AG04450 (cell line): ENCODE measurements around the gene BRCA1. TPM values are rescaled to one million over a fixed set of nuclear protein-coding genes. Genes with fewer than 3 reads are reported as not detected.
A peak's percentile ranks its signal among the peaks of the same experiment; 100 is the strongest.

Experiments used
- CTCF ChIA-PET: fragments of 300-600, 350-600 bp; formaldehyde crosslinking; extraction: SDS; loops from one replicate; lab custom pipeline; 2022; ENCODE audit warnings: antibody characterized with exemption, inconsistent platforms; lab: Charles Lee
- POLR2A ChIA-PET: fragments of 350-600 bp; formaldehyde crosslinking; extraction: SDS; loops from one replicate; lab custom pipeline; 2021; ENCODE audit warnings: antibody characterized with exemption, inconsistent platforms; lab: Yijun Ruan, JAX
- DNase-seq: peaks from one replicate; pipeline ENCODE4 v3.0.0-alpha.2; 2011; ENCODE audit warnings: low read depth, low spot score
- H3K27ac ChIP-seq: one replicate; pipeline ENCODE4 v1.5.1; 2012; ENCODE audit warnings: low read depth, low read length, control low read depth
- H3K27me3 ChIP-seq: one replicate; pipeline ENCODE4 v1.6.0; 2012; ENCODE audit warnings: low read length; ENCODE audit not compliant: control insufficient read depth, insufficient read depth
- H3K4me3 ChIP-seq: 2 replicates; pipeline ENCODE4 v1.5.1; 2011; ENCODE audit warnings: mild to moderate bottlenecking, low read depth, low read length, control low read depth
- H3K9me3 ChIP-seq: 2 replicates; pipeline ENCODE4 v1.5.1; 2012; ENCODE audit warnings: low read length; ENCODE audit not compliant: control insufficient read depth, insufficient read depth
- polyA plus RNA-seq: library from polyadenylated mRNA; depleted of rRNA; stranded (reverse); fragments of >200 nt; gene quantifications from 2 replicates; pipeline ENCODE4 v1.2.3, GENCODE V29; 2011
- TF ChIP-seq, protein P1 (sequence below): IDR thresholded peaks from 2 replicates; pipeline ENCODE4 v1.5.1; 2011; ENCODE audit warnings: low read depth, low read length, control low read depth, inconsistent platforms

BRCA1 gene
- polyA plus RNA-seq, 1 experiment = 8.1 TPM

DNA sequence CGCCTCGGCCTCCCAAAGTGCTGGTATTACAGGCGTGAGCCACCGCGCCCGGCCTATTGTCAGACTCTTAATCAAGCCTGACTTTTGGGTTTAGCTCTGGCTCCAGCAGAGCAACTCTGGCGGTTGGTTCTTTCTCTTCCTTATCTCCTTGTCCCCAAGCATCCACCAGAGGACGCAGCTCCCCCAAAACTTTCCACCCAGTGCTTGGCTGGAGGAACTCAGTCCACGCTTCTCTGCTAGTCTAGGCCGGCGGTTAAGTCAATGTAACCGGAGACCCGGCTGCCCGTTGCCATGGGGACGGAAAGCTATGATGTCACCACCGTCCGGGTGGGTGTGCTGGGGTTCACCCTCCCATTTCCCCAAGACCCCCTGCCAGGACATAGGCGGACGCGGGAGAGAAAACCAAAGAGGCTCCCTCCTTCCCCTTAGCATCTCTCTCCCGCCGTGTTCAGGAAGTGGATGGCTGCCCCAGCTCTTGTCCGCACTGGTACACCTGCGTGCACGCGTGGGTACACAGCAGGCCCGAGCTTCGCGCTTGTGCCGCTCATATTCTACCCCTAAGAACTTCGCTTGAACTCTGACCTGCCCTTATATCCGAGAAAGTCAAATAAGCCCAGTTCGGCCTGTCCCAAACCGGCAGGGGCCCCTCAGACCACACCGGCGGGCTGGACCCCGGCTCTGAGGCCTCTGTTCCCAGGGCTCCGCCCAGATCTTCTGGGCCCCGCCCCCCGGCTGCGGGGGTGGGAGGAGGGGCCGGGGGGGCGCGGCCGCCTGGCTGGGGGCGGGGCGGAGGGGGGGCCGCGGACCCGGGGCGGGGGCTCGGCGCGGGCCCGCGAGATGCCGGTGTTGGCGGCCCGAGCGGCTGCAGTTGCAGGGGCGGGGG lies 100.5 kb downstream of the BRCA1 start, which contains the start of gene RND2:
Gene RND2, plus strand, starts transcription at position 825 of the 883 bp plus-strand sequence. CDS start 117 bp downstream, outside the sequence.
- Histone ChIP-seq H3K27me3 (peaks cover 4% of the 10 kb centered on the region), H3K27ac (peak within 1 kb of the TSS; percentile 33), H3K9me3 (no peaks in the 10 kb centered on the region; the same call in 1 of the 2 replicates), H3K4me3 (peak within 1 kb of the TSS; percentile 72)
- POLR2A ChIA-PET = interaction anchor here (0.9 to 3.5 kb wide), 7 partner anchors 27 to 291 kb away, joined by 3 to 22 read pairs (median 5); partner anchors contain the start of genes BRCA1, NBR1, RPL27 and TMEM106A
- TF ChIP-seq, protein P1, sequence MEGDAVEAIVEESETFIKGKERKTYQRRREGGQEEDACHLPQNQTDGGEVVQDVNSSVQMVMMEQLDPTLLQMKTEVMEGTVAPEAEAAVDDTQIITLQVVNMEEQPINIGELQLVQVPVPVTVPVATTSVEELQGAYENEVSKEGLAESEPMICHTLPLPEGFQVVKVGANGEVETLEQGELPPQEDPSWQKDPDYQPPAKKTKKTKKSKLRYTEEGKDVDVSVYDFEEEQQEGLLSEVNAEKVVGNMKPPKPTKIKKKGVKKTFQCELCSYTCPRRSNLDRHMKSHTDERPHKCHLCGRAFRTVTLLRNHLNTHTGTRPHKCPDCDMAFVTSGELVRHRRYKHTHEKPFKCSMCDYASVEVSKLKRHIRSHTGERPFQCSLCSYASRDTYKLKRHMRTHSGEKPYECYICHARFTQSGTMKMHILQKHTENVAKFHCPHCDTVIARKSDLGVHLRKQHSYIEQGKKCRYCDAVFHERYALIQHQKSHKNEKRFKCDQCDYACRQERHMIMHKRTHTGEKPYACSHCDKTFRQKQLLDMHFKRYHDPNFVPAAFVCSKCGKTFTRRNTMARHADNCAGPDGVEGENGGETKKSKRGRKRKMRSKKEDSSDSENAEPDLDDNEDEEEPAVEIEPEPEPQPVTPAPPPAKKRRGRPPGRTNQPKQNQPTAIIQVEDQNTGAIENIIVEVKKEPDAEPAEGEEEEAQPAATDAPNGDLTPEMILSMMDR = peak; percentile 87
- CTCF ChIA-PET = interaction anchor here (0.6 to 1.7 kb wide), 15 partner anchors 10 to 344 kb away, joined by 3 to 13 read pairs (median 4); partner anchors contain the start of genes IFI35, NBR1 and TMEM106A
- peak; percentile 84 for DNase-seq

DNA sequence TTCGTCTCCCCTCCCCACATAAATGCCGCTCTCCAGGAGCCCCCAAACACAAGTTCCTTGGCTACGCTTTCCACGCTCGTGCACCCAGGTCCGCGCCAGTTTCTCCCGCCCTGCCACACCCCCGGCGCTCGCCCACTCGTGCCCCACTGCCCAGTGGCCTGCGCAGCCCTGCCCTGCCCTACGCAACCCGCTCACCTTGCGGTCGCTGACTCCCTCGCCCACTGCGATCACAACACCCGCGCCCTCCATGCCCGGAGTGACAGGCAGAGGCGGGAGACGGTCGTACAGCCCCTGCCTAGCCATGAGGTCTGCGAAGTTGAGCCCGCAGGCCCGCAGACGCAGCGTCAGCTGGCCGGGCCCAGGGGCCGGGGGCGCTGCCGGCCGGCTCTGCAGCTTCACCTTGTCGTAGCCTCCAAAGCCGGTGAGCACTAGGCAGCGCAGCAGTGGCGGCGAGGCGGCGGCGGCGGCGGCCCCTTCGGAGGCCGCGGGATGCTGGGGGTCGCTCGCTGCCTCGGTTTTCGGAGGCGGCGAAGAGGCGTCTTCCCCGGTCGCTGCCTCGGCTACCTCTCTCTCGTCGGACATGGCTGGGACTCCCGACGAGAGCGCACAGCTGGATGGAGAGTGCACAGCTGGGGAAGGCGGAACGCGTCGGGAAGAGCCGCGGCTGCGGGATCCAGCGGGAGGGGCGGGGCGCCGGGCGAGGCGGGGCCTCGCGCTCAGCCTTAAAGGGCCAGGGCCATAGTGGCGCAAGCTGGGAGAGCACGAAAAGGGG lies 103.2 kb downstream of the BRCA1 start, which contains the start of gene VAT1:
Gene VAT1, minus strand, starts transcription at position 645 of the 772 bp plus-strand sequence. Its CDS starts 63 bp downstream, at position 582.
- Histone ChIP-seq H3K27ac (peak within 1 kb of the TSS; percentile 78), H3K9me3 (no peaks in the 10 kb centered on the region; the same call in 1 of the 2 replicates), H3K4me3 (peak within 1 kb of the TSS; percentile 97), H3K27me3 (peaks cover 3% of the 10 kb centered on the region)
- no peak for DNase-seq
- CTCF ChIA-PET = interaction anchor here (0.6 kb wide), 1 partner anchor 188 kb away, joined by 5 read pairs; no protein-coding TSS in a partner anchor
- TF ChIP-seq, protein P1 = no peak
- POLR2A ChIA-PET = interaction anchor here (0.7 to 2.3 kb wide), 7 partner anchors 13 to 486 kb away, joined by 4 to 12 read pairs (median 6); partner anchors contain the start of genes IFI35, NBR1 and RPL27

GRCh38 chr17:43020789-43021740 lies 104.1 kb downstream of the BRCA1 start:
- ChIA-PET CTCF (no interaction called here), POLR2A (interaction anchor here (0.5 to 2.3 kb wide), 7 partner anchors 14 to 485 kb away, joined by 3 to 12 read pairs (median 4); partner anchors contain the start of genes IFI35, NBR1 and RPL27)
- Histone ChIP-seq H3K9me3 (no peaks in the 10 kb centered on the region; the same call in 1 of the 2 replicates), H3K27me3 (peaks cover 2% of the 10 kb centered on the region), H3K27ac (peak overlapping the region; percentile 78), H3K4me3 (peak overlapping the region; percentile 97)
- TF ChIP-seq, protein P1 = no peak
- DNase-seq = no peak

DNA sequence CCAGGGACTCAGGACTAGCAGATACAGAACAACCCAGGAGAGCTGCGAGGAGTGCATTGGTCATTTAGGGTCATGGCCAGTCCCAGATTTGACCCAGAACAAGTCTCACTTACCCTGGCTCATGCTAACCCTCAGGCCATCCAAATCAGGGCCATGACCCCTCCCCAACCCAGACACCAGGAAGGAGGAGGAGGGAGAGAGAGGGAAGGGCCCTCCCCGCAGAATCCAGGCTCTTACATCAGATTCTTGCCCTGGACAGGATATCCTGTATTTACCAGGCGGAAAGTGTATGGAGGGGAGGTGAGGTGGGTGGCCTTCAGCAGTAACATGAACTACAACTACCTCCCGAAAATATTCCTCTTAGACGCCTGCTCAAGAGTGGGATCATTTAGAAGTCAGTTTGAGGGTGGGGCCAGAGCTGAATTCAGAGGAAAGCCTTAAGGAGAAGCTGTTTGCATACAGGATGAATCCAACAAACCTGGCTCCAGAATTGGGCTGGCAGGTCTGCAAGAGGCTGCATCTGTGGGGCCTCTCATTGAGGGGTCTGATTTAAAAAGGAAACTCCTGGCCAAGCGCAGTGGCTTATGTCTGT lies 105.0 kb downstream of the BRCA1 start:
- TF ChIP-seq, protein P1 = no peak
- Histone ChIP-seq H3K9me3 (no peaks in the 10 kb centered on the region; the same call in 1 of the 2 replicates), H3K27me3 (no peaks in the 10 kb centered on the region), H3K27ac (peak overlapping the region; percentile 11), H3K4me3 (peak overlapping the region; percentile 10)
- CTCF ChIA-PET = no interaction called here
- POLR2A ChIA-PET = interaction anchor here (0.5 to 0.8 kb wide), 3 partner anchors 22 to 152 kb away, joined by 3 to 4 read pairs (median 3); partner anchors contain the start of gene RPL27
- DNase-seq = no peak
